ENCODE results near the gene SLC66A2.

- no peak for TF ChIP-seq CTCF (IDR thresholded peaks at IDR 0.05; ENCODE audit: low read length)
- no peak for TF ChIP-seq EZH2 (optimal IDR thresholded peaks at IDR 0.05; ENCODE audit: low read depth, low read length)
These were observed 7.8 kb downstream of the SLC66A2 start for GRCh38 chr18:79943608-79944125.

Measured in MM.1S (cell line).